Measurements from ENCODE around the gene ANKRD39.

Gene ANKRD39

DNA sequence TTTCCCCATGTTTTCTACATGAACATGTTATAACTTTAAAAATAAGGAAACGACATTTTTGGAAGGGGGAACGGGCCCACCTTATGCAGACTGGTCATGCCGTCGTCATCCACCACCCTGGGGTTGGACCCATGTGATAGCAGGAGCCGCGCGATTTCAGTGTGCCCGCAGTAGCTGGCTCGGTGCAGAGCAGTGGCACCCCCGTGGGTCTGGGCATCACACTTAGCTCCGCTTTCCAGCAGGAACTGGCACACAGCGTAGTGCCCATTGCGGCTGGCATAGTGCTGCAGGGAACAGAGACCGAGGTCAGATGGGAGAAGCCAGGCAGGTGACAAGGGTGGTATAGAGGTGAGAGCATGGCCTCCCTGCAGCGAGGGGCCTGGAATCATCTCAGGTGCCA is 4.5 kb downstream of the ANKRD39 start:
- Histone ChIP-seq H3K4me1 (ENCODE audit: control extremely low read depth in 1 of 4, control insufficient read depth in 4 of 4, insufficient read depth in 4 of 4, low read length in 3 of 4) (peaks cover 2 to 18% (median 16%) of the 10 kb centered on the region in 4 experiments), H3K27me3 (replicated peaks in 2 of 5; ENCODE audit: control insufficient read depth in 4 of 5, insufficient read depth in 5 of 5, low read length in 4 of 5) (no peaks in the 10 kb centered on the region), H3K9me3 (ENCODE audit: control extremely low read depth in 1 of 5, control insufficient read depth in 4 of 5, insufficient read depth in 2 of 5, low read depth in 1 of 5, low read length in 4 of 5) (no peaks in the 10 kb centered on the region), H3K36me3 (ENCODE audit: control insufficient read depth in 4 of 4, insufficient read depth in 4 of 4, low read length in 3 of 4) (peaks cover 11 to 45% (median 29%) of the 10 kb centered on the region in 4 experiments), H3K4me3 (ENCODE audit: control insufficient read depth in 1 of 7, extremely low read depth in 1 of 7, insufficient read depth in 4 of 7, low read depth in 2 of 7, low read length in 6 of 7) (no peak overlapping the region), H3K27ac (ENCODE audit: insufficient read depth in 1 of 2, low read depth in 1 of 2, low read length in 2 of 2, poor library complexity in 1 of 2, severe bottlenecking in 2 of 2) (no peak overlapping the region)
- DNase-seq, result no peak
- ChIA-PET POLR2A (interaction anchor here (0.6 kb wide), 1 partner anchor 256 kb away, joined by 4 read pairs; no protein-coding TSS in a partner anchor), CTCF (interaction anchor here (1.0 kb wide), 1 partner anchor 98 kb away, joined by 3 read pairs; no protein-coding TSS in a partner anchor)
- 97% methylated on average over 15 of the region's 15 CpGs for WGBS (ENCODE audit: insufficient coverage)

DNA sequence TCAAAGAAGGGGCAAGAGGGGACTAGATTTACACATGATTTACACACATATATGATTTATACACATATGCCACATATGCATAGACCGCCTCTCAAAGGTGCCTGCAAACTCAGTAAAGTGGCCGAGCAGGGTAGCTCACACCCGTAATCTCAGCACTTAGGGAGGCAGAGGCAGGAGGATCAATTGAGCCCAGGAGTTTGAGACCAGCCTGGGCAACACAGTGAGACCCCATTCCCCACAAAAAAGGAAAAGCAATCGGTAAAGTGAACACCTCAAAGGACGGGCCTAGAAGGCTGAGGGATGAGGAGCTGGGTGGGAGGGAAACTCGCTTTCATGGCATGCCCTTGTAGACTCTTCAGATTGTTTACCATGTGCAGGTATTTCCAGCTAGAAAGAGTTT is 5.1 kb downstream of the ANKRD39 start:
- H3K4me1 ChIP-seq (ENCODE audit: control extremely low read depth in 1 of 4, control insufficient read depth in 4 of 4, insufficient read depth in 4 of 4, low read length in 3 of 4), result peaks cover 2 to 19% (median 16%) of the 10 kb centered on the region in 4 experiments
- ChIA-PET CTCF (interaction anchor here (0.8 to 2.5 kb wide), 5 partner anchors 11 to 107 kb away, joined by 3 to 9 read pairs (median 3); no protein-coding TSS in a partner anchor), POLR2A (interaction anchor here (0.6 kb wide), 1 partner anchor 256 kb away, joined by 4 read pairs; no protein-coding TSS in a partner anchor)
- H3K9me3 ChIP-seq (ENCODE audit: control extremely low read depth in 1 of 5, control insufficient read depth in 4 of 5, insufficient read depth in 2 of 5, low read depth in 1 of 5, low read length in 4 of 5), result no peaks in the 10 kb centered on the region
- 96% methylated on average over 5 of the region's 6 CpGs for WGBS (ENCODE audit: insufficient coverage)
- no peak overlapping the region for H3K27ac ChIP-seq (ENCODE audit: insufficient read depth in 1 of 2, low read depth in 1 of 2, low read length in 2 of 2, poor library complexity in 1 of 2, severe bottlenecking in 2 of 2)
- no peaks in the 10 kb centered on the region for H3K27me3 ChIP-seq (replicated peaks in 2 of 5; ENCODE audit: control insufficient read depth in 4 of 5, insufficient read depth in 5 of 5, low read length in 4 of 5)
- H3K36me3 ChIP-seq (ENCODE audit: control insufficient read depth in 4 of 4, insufficient read depth in 4 of 4, low read length in 3 of 4), result peaks cover 11 to 49% (median 32%) of the 10 kb centered on the region in 4 experiments
- DNase-seq, result no peak
- no peak overlapping the region for H3K4me3 ChIP-seq (ENCODE audit: control insufficient read depth in 1 of 7, extremely low read depth in 1 of 7, insufficient read depth in 4 of 7, low read depth in 2 of 7, low read length in 6 of 7)

DNA sequence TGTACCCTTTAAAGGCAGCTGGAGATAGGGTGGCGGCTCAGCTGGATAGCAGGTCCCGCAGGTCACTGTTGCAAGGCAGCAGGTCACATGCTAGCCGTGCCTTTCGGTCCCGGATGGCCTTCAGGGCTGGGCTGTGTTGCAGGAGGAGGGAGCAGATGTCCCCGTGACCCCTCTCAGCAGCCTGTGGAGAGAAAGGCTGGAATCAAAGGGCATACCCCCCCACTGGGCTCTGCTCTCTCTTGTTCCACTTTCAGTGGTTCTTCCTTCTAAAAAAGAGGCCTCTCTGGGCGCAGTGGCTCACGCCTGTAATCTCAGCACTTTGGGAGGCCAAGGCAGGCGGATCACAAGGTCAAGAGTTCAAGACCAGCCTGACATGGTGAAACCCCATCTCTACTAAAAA is 9.6 kb downstream of the ANKRD39 start:
- peaks cover 0 to 4% (median 0%) of the 10 kb centered on the region in 4 experiments for H3K4me1 ChIP-seq (ENCODE audit: control extremely low read depth in 1 of 4, control insufficient read depth in 4 of 4, insufficient read depth in 4 of 4, low read length in 3 of 4)
- ChIA-PET POLR2A (no interaction called here), CTCF (interaction anchor here (1.1 kb wide), 1 partner anchor 9 kb away, joined by 5 read pairs; the partner anchor contains the start of gene ANKRD39)
- no peak for DNase-seq
- no peaks in the 10 kb centered on the region for H3K9me3 ChIP-seq (ENCODE audit: control extremely low read depth in 1 of 5, control insufficient read depth in 4 of 5, insufficient read depth in 2 of 5, low read depth in 1 of 5, low read length in 4 of 5)
- no peaks in the 10 kb centered on the region for H3K27me3 ChIP-seq (replicated peaks in 2 of 5; ENCODE audit: control insufficient read depth in 4 of 5, insufficient read depth in 5 of 5, low read length in 4 of 5)
- peaks cover 12 to 51% (median 32%) of the 10 kb centered on the region in 4 experiments for H3K36me3 ChIP-seq (ENCODE audit: control insufficient read depth in 4 of 4, insufficient read depth in 4 of 4, low read length in 3 of 4)
- no peak overlapping the region for H3K4me3 ChIP-seq (ENCODE audit: control insufficient read depth in 1 of 7, extremely low read depth in 1 of 7, insufficient read depth in 4 of 7, low read depth in 2 of 7, low read length in 6 of 7)
- no peak overlapping the region for H3K27ac ChIP-seq (ENCODE audit: insufficient read depth in 1 of 2, low read depth in 1 of 2, low read length in 2 of 2, poor library complexity in 1 of 2, severe bottlenecking in 2 of 2)
- 92% methylated on average over 8 of the region's 9 CpGs for WGBS (ENCODE audit: insufficient coverage)

DNA sequence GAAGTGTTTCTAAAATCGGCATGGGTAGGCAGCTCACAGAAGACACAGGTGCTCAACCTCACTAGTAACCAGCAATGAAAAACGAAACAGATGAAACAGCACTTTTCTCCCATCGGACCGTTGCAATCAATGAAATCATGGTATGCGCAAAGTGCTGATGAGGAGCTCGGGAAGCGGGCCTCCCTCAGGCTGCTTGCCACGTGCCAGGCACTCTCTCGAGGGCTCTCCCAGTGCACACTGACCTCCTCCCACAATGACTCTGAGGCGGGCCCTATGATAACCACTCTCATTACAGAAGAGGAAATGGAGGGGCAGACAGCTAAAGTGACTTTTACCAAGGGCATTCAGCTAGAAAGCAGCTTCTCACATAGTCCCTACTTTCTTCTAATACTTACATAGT is 10.2 kb downstream of the ANKRD39 start:
- WGBS (ENCODE audit: insufficient coverage), result 95% methylated on average over 10 of the region's 10 CpGs
- CTCF ChIA-PET, result interaction anchor here (0.8 to 1.1 kb wide), 2 partner anchors 10 to 114 kb away, joined by 3 to 5 read pairs; partner anchors contain the start of gene ANKRD39
- no peak overlapping the region for H3K4me3 ChIP-seq (ENCODE audit: control insufficient read depth in 1 of 7, extremely low read depth in 1 of 7, insufficient read depth in 4 of 7, low read depth in 2 of 7, low read length in 6 of 7)
- peaks cover 0 to 4% (median 0%) of the 10 kb centered on the region in 4 experiments for H3K4me1 ChIP-seq (ENCODE audit: control extremely low read depth in 1 of 4, control insufficient read depth in 4 of 4, insufficient read depth in 4 of 4, low read length in 3 of 4)
- H3K27me3 ChIP-seq (replicated peaks in 2 of 5; ENCODE audit: control insufficient read depth in 4 of 5, insufficient read depth in 5 of 5, low read length in 4 of 5), result no peaks in the 10 kb centered on the region
- no peak for DNase-seq
- H3K27ac ChIP-seq (ENCODE audit: insufficient read depth in 1 of 2, low read depth in 1 of 2, low read length in 2 of 2, poor library complexity in 1 of 2, severe bottlenecking in 2 of 2), result no peak overlapping the region
- H3K36me3 ChIP-seq (ENCODE audit: control insufficient read depth in 4 of 4, insufficient read depth in 4 of 4, low read length in 3 of 4), result peaks cover 12 to 44% (median 26%) of the 10 kb centered on the region in 4 experiments
- POLR2A ChIA-PET, result no interaction called here
- H3K9me3 ChIP-seq (ENCODE audit: control extremely low read depth in 1 of 5, control insufficient read depth in 4 of 5, insufficient read depth in 2 of 5, low read depth in 1 of 5, low read length in 4 of 5), result no peaks in the 10 kb centered on the region

DNA sequence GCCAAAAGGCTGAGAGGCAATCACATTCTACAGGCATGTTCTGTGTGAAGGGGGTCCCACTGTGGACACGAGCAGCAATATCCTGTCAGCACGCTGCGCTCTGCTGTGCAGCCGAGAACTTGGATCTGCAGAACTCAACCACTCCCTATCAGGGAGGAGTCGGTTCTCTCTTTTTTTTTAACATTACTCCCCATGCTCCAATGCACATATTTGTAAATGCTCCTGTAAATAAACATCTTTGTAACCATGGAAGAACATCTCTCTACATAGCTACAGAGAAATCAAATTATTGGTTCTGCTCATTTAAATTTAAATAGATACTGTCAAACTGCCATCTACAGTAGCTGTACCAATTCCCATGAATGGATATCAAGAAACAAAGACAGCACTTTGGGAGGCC is 11.0 kb downstream of the ANKRD39 start:
- DNase-seq, result no peak
- ChIA-PET POLR2A (no interaction called here), CTCF (interaction anchor here (0.8 kb wide), 1 partner anchor 114 kb away, joined by 3 read pairs; no protein-coding TSS in a partner anchor)
- WGBS (ENCODE audit: insufficient coverage), result 96% methylated on average over 5 of the region's 5 CpGs
- Histone ChIP-seq H3K27me3 (replicated peaks in 2 of 5; ENCODE audit: control insufficient read depth in 4 of 5, insufficient read depth in 5 of 5, low read length in 4 of 5) (no peaks in the 10 kb centered on the region), H3K4me3 (ENCODE audit: control insufficient read depth in 1 of 7, extremely low read depth in 1 of 7, insufficient read depth in 4 of 7, low read depth in 2 of 7, low read length in 6 of 7) (no peak overlapping the region), H3K9me3 (ENCODE audit: control extremely low read depth in 1 of 5, control insufficient read depth in 4 of 5, insufficient read depth in 2 of 5, low read depth in 1 of 5, low read length in 4 of 5) (no peaks in the 10 kb centered on the region), H3K4me1 (ENCODE audit: control extremely low read depth in 1 of 4, control insufficient read depth in 4 of 4, insufficient read depth in 4 of 4, low read length in 3 of 4) (peaks cover 0 to 4% (median 0%) of the 10 kb centered on the region in 4 experiments), H3K36me3 (ENCODE audit: control insufficient read depth in 4 of 4, insufficient read depth in 4 of 4, low read length in 3 of 4) (peaks cover 11 to 41% (median 23%) of the 10 kb centered on the region in 4 experiments), H3K27ac (ENCODE audit: insufficient read depth in 1 of 2, low read depth in 1 of 2, low read length in 2 of 2, poor library complexity in 1 of 2, severe bottlenecking in 2 of 2) (no peak overlapping the region)

DNA sequence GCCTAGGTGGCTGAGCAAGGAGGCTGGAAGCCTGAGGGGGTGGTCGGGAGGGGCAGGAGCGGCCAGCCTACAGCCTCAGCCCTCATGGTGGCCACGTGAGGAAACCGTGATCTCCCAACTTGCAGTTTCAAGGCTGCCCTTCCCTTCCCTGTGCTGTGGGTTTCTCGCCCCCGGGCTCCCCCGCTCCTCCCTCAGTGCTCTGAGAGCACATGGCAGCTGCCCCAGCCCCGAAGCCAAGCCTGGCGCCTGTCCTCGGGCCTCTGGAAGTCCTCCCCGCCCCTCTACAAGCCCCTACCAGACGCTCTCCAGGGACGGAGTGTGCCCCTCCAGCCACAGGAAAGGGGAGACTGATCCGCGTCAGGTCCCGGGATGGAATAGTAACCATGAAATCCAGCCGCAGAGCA is 13.4 kb downstream of the ANKRD39 start:
- H3K4me3 ChIP-seq (ENCODE audit: control insufficient read depth in 1 of 7, extremely low read depth in 1 of 7, insufficient read depth in 4 of 7, low read depth in 2 of 7, low read length in 6 of 7), result no peak overlapping the region
- DNase-seq, result no peak
- H3K9me3 ChIP-seq (ENCODE audit: control extremely low read depth in 1 of 5, control insufficient read depth in 4 of 5, insufficient read depth in 2 of 5, low read depth in 1 of 5, low read length in 4 of 5), result no peaks in the 10 kb centered on the region
- H3K27me3 ChIP-seq (replicated peaks in 2 of 5; ENCODE audit: control insufficient read depth in 4 of 5, insufficient read depth in 5 of 5, low read length in 4 of 5), result no peaks in the 10 kb centered on the region
- no peak overlapping the region for H3K27ac ChIP-seq (ENCODE audit: insufficient read depth in 1 of 2, low read depth in 1 of 2, low read length in 2 of 2, poor library complexity in 1 of 2, severe bottlenecking in 2 of 2)
- 93% methylated on average over 14 of the region's 17 CpGs for WGBS (ENCODE audit: insufficient coverage)
- peaks cover 0 to 12% (median 6%) of the 10 kb centered on the region in 4 experiments for H3K4me1 ChIP-seq (ENCODE audit: control extremely low read depth in 1 of 4, control insufficient read depth in 4 of 4, insufficient read depth in 4 of 4, low read length in 3 of 4)
- ChIA-PET CTCF (interaction anchor here (1.2 to 1.5 kb wide), 2 partner anchors 14 to 17 kb away, joined by 3 to 6 read pairs; partner anchors contain the start of gene ANKRD39), POLR2A (interaction anchor here (0.9 kb wide), 1 partner anchor 13 kb away, joined by 4 read pairs; the partner anchor contains the start of gene ANKRD39)
- peaks cover 7 to 30% (median 15%) of the 10 kb centered on the region in 4 experiments for H3K36me3 ChIP-seq (ENCODE audit: control insufficient read depth in 4 of 4, insufficient read depth in 4 of 4, low read length in 3 of 4)

All from common myeloid progenitor, CD34-positive (primary cell).